Endothelial cell of umbilical vein (primary cell): ENCODE results near the gene TMEM273. TPM values are rescaled to one million over a fixed set of nuclear protein-coding genes. Genes with fewer than 3 reads are reported as not detected.

Source experiments
- BruUV-seq: library from RNA; stranded (reverse); fragments of 400-500 nt; replicated peaks from 2 replicates; lab custom pipeline; 2021; lab: Mats Ljungman, UMichigan
- CTCF ChIA-PET: fragments of 300-600, 350-600 bp; sonication (Branson Sonifier 250); formaldehyde crosslinking; loops from one replicate; lab custom pipeline; 2021; ENCODE audit warnings: antibody characterized with exemption, inconsistent platforms; lab: Charles Lee
- POLR2A ChIA-PET: fragments of 300-600, 350-600 bp; sonication (Branson Sonifier 250); formaldehyde crosslinking; loops from one replicate; lab custom pipeline; 2021; ENCODE audit warnings: antibody characterized with exemption, inconsistent platforms; lab: Charles Lee
- DNase-seq: peaks from one replicate; pipeline ENCODE4 v3.0.0-alpha.2; 2011; ENCODE audit warnings: low read depth, low spot score
- FAIRE-seq: peaks from 2 replicates; lab custom pipeline; 2011; peaks lifted over from hg19 to GRCh38; lab: Jason Lieb, UNC
- H2AFZ ChIP-seq: 2 replicates; pipeline ENCODE4 v1.6.0; 2012; ENCODE audit warnings: low read depth, low read length, control low read depth, inconsistent platforms
- H3K27ac ChIP-seq: 2 replicates; pipeline ENCODE4 v1.5.1; 2011; ENCODE audit warnings: low read depth, mild to moderate bottlenecking, control low read depth, low read length, moderate library complexity; ENCODE audit not compliant: insufficient read depth
- H3K27me3 ChIP-seq, 2 experiments: 2 replicates each; pipeline versions ENCODE4 v1.6.0 to v1.6.1; 2011; ENCODE audit warnings: low read length in 2 of 2, mixed read lengths in 1 of 2; ENCODE audit not compliant: control insufficient read depth in 2 of 2, insufficient read depth in 2 of 2
- H3K36me3 ChIP-seq, 2 experiments: 2 replicates in 1 of 2; 3 replicates in 1 of 2; pipeline ENCODE4 v1.5.1; 2011; ENCODE audit warnings: low read length in 2 of 2, mild to moderate bottlenecking in 1 of 2, moderate library complexity in 1 of 2; ENCODE audit not compliant: control insufficient read depth in 2 of 2, insufficient read depth in 2 of 2; ENCODE audit errors: extremely low read depth in 1 of 2
- H3K4me1 ChIP-seq: 3 replicates; pipeline ENCODE4 v1.5.1; 2011; ENCODE audit warnings: mild to moderate bottlenecking, low read length; ENCODE audit not compliant: control insufficient read depth, insufficient read depth; ENCODE audit errors: extremely low read depth
- H3K4me2 ChIP-seq: 2 replicates; pipeline ENCODE4 v1.6.1; 2011; ENCODE audit warnings: low read length, control low read depth, mixed read lengths; ENCODE audit not compliant: insufficient read depth
- H3K4me3 ChIP-seq, 3 experiments: fragments of 200-600 bp in 1 of 3; sonication (generic), shearing (Covaris generic) in 1 of 3; replicated peaks in 1 of 3; 2 replicates each; pipeline ENCODE4 v1.5.1; 2011 to 2016; ENCODE audit warnings: control low read depth in 3 of 3, low read length in 3 of 3, mild to moderate bottlenecking in 2 of 3, inconsistent platforms in 1 of 3, low read depth in 1 of 3, moderate library complexity in 1 of 3; ENCODE audit not compliant: insufficient read depth in 1 of 3
- H3K79me2 ChIP-seq: 2 replicates; pipeline ENCODE4 v1.6.0; 2012; ENCODE audit warnings: low read length, inconsistent platforms; ENCODE audit not compliant: control insufficient read depth, insufficient read depth
- H3K9ac ChIP-seq: replicated peaks from 2 replicates; pipeline ENCODE3; 2011; ENCODE audit warnings: low read length, control low read depth; ENCODE audit not compliant: insufficient read depth; ENCODE audit errors: extremely low read depth
- H3K9me1 ChIP-seq: replicated peaks from 3 replicates; pipeline ENCODE4 v1.6.0; 2011; ENCODE audit warnings: mild to moderate bottlenecking, low read length; ENCODE audit not compliant: control insufficient read depth, insufficient read depth; ENCODE audit errors: extremely low read depth
- H3K9me3 ChIP-seq: replicated peaks from 2 replicates; pipeline ENCODE4 v1.5.1; 2012; ENCODE audit warnings: low read length, inconsistent platforms; ENCODE audit not compliant: control insufficient read depth, insufficient read depth
- H4K20me1 ChIP-seq: replicated peaks from 2 replicates; pipeline ENCODE3; 2011; ENCODE audit warnings: mild to moderate bottlenecking, low read length; ENCODE audit not compliant: control insufficient read depth, insufficient read depth; ENCODE audit errors: extremely low read depth
- CTCF ChIP-seq, 2 donors: IDR thresholded peaks; 1 replicate in 1 of 2; 2 replicates in 1 of 2; pipeline ENCODE4 v1.5.1; 2011; ENCODE audit warnings: low read length in 2 of 2, mild to moderate bottlenecking in 2 of 2, moderate library complexity in 2 of 2, control low read depth in 1 of 2, inconsistent platforms in 1 of 2, low read depth in 1 of 2; ENCODE audit not compliant: insufficient read depth in 1 of 2; ENCODE audit errors: extremely low read depth in 1 of 2
- EZH2 ChIP-seq: IDR thresholded peaks from 2 replicates; pipeline ENCODE4 v1.6.1; 2012; ENCODE audit warnings: borderline replicate concordance, low read depth, mild to moderate bottlenecking, moderate library complexity, low read length, inconsistent platforms; ENCODE audit not compliant: severe bottlenecking
- FOS ChIP-seq: IDR thresholded peaks from 2 replicates; pipeline ENCODE4 v1.6.1; 2011; ENCODE audit warnings: mild to moderate bottlenecking, low read length, moderate library complexity, borderline replicate concordance; ENCODE audit not compliant: insufficient read depth
- GATA2 ChIP-seq: IDR thresholded peaks from 2 replicates; pipeline ENCODE4 v1.7.0; 2011; ENCODE audit warnings: low read depth, mild to moderate bottlenecking, moderate library complexity, mixed read lengths, low read length; ENCODE audit not compliant: insufficient read length, insufficient read depth
- JUN ChIP-seq: IDR thresholded peaks from 2 replicates; pipeline ENCODE4 v1.6.1; 2011; ENCODE audit warnings: borderline replicate concordance, low read depth; ENCODE audit not compliant: insufficient read length, insufficient read depth
- MAX ChIP-seq: IDR thresholded peaks from 2 replicates; pipeline ENCODE4 v1.6.1; 2011; ENCODE audit not compliant: insufficient read depth, insufficient read length
- MYC ChIP-seq: IDR thresholded peaks from one replicate; pipeline ENCODE4 v1.6.1; 2011; ENCODE audit warnings: mild to moderate bottlenecking, low read depth, low read length
- POLR2A ChIP-seq: IDR thresholded peaks from 2 replicates; pipeline ENCODE4 v1.6.1; 2012; ENCODE audit warnings: low read depth, mild to moderate bottlenecking, control low read depth, low read length
- POLR2AphosphoS5 ChIP-seq: IDR thresholded peaks from 2 replicates; pipeline ENCODE4 v1.6.1; 2012; ENCODE audit warnings: low read depth, mild to moderate bottlenecking, control low read depth, low read length, moderate library complexity; ENCODE audit not compliant: insufficient read depth
- dilution Hi-C: fragments of 300-500 bp; cut with MboI; formaldehyde crosslinking; loops from one replicate; pipeline ENCODE4 v1.15.0; 2019; ENCODE audit warnings: low sequenced_read_pairs; ENCODE audit not compliant: extremely low pct_ligation_motif_present
- intact Hi-C: fragments of 100-400 bp; cut with micrococcal nuclease; formaldehyde crosslinking; loops from one replicate; pipeline ENCODE4 v1.10.0; 2022
- polyA plus RNA-seq, 4 experiments: library from polyadenylated mRNA; depleted of rRNA in 3 of 4; stranded (reverse) in 3 of 4; unstranded in 1 of 4; fragments of >200 nt; gene quantifications; 2 replicates each; pipeline versions ENCODE4 v1.2.1 to v1.2.3, GENCODE V29; 2011 to 2012; ENCODE audit warnings: missing spikeins in 1 of 4
- total RNA-seq: library from RNA; stranded (reverse); gene quantifications from 2 replicates; pipeline ENCODE4 v1.2.3, GENCODE V29; 2021

The TMEM273 gene
- total and polyA plus RNA-seq, 2 donors (not counting 3 experiments of a cell fraction or from before 2014, with no cell fraction given): 1.9 to 3.7 TPM

- Histone ChIP-seq H3K27ac (no peak overlapping the region), H3K9me1 (no peaks in the 10 kb centered on the region), H3K79me2 (no peaks in the 10 kb centered on the region), H4K20me1 (no peaks in the 10 kb centered on the region), H3K4me2 (no peak overlapping the region), H3K9ac (no peak overlapping the region), H2AFZ (no peak overlapping the region), H3K4me3 (no peak overlapping the region), H3K4me1 (no peaks in the 10 kb centered on the region), H3K27me3 (peaks cover 18 to 25% of the 10 kb centered on the region in 2 experiments), H3K36me3 (no peaks in the 10 kb centered on the region), H3K9me3 (no peaks in the 10 kb centered on the region)
- POLR2A ChIA-PET: no interaction called here
- no peak for DNase-seq
- TF ChIP-seq FOS (no peak), CTCF (IDR thresholded peaks at IDR 0.05; ENCODE audit: extremely low read depth in 1 of 2, insufficient read depth in 1 of 2, low read depth in 1 of 2, low read length in 2 of 2) (no peak), MYC (no peak), POLR2AphosphoS5 (no peak), GATA2 (no peak), EZH2 (no peak), JUN (no peak), MAX (no peak), POLR2A (no peak)
- dilution Hi-C loops: no loop called here
- no peak for FAIRE-seq
- CTCF ChIA-PET: interaction anchor here (1.5 kb wide), 1 partner anchor 458 kb away, joined by 4 read pairs; no protein-coding TSS in a partner anchor
- BruUV-seq: no TSS peak
- intact Hi-C loops: no loop called here
These were observed 72.2 kb downstream of the TMEM273 start for GRCh38 chr10:49115796-49116508.
